Neural progenitor cell (in vitro differentiated cells): ENCODE results near the gene OPALIN. TPM values are rescaled to one million over a fixed set of nuclear protein-coding genes. Genes with fewer than 3 reads are reported as not detected.

ENCODE experiments used
- DNase-seq: peaks from one replicate; pipeline ENCODE4 v3.0.0-alpha.2; 2016; ENCODE audit warnings: low spot score
- H2AFZ ChIP-seq: fragments of 200-600 bp; sonication (generic); replicated peaks from 2 replicates; pipeline ENCODE4 v1.6.1; 2016; ENCODE audit warnings: antibody characterized with exemption
- H3F3A ChIP-seq: fragments of 200-600 bp; sonication (generic); 2 replicates; pipeline ENCODE4 v1.6.1; 2016; ENCODE audit warnings: antibody characterized with exemption, low read depth
- H3K27ac ChIP-seq: fragments of 200-600 bp; sonication (generic); 2 replicates; pipeline ENCODE4 v1.5.1; 2016; ENCODE audit warnings: mild to moderate bottlenecking
- H3K27me3 ChIP-seq: fragments of 200-600 bp; sonication (generic); 2 replicates; pipeline ENCODE4 v1.6.1; 2016; ENCODE audit warnings: mild to moderate bottlenecking, moderate library complexity
- H3K36me3 ChIP-seq: fragments of 200-600 bp; sonication (generic); 2 replicates; pipeline ENCODE4 v1.5.1; 2016
- H3K4me1 ChIP-seq: fragments of 200-600 bp; sonication (generic); 2 replicates; pipeline ENCODE4 v1.6.1; 2016; ENCODE audit warnings: mixed run types
- H3K4me2 ChIP-seq: fragments of 200-600 bp; sonication (generic); 2 replicates; pipeline ENCODE4 v1.6.1; 2016
- H3K4me3 ChIP-seq: fragments of 200-600 bp; sonication (generic); 2 replicates; pipeline ENCODE4 v1.5.1; 2016
- H3K79me2 ChIP-seq: fragments of 200-600 bp; sonication (generic); 2 replicates; pipeline ENCODE4 v1.6.1; 2016; ENCODE audit warnings: low read depth
- H3K9ac ChIP-seq: fragments of 200-600 bp; sonication (generic); 2 replicates; pipeline ENCODE4 v1.6.1; 2016
- H3K9me3 ChIP-seq: fragments of 200-600 bp; sonication (generic); 2 replicates; pipeline ENCODE4 v1.5.1; 2016; ENCODE audit warnings: low read depth
- H4K20me1 ChIP-seq: fragments of 200-600 bp; sonication (generic); 2 replicates; pipeline ENCODE4 v1.6.1; 2016; ENCODE audit warnings: low read depth
- H3K27ac Mint-ChIP-seq: 3 replicates; pipeline ENCODE4 v1.8.0; 2021; ENCODE audit warnings: mixed read lengths
- H3K27me3 Mint-ChIP-seq: 2 replicates; pipeline ENCODE4 v1.8.0; 2022; ENCODE audit warnings: low read depth, mild to moderate bottlenecking, inconsistent platforms, moderate library complexity, mixed read lengths; ENCODE audit not compliant: insufficient read depth
- H3K36me3 Mint-ChIP-seq: 3 replicates; pipeline ENCODE4 v1.8.0; 2021; ENCODE audit warnings: mixed read lengths
- H3K4me1 Mint-ChIP-seq: 3 replicates; pipeline ENCODE4 v1.8.0; 2021; ENCODE audit warnings: mixed read lengths
- H3K4me3 Mint-ChIP-seq: 3 replicates; pipeline ENCODE4 v1.8.0; 2021; ENCODE audit warnings: mild to moderate bottlenecking, moderate library complexity, mixed read lengths
- H3K9me3 Mint-ChIP-seq: 3 replicates; pipeline ENCODE4 v1.8.0; 2020; ENCODE audit warnings: mixed read lengths
- CTCF ChIP-seq: fragments of 200-600 bp; sonication (generic); IDR thresholded peaks from 2 replicates; pipeline ENCODE4 v1.5.1; 2017; ENCODE audit warnings: antibody characterized with exemption, mild to moderate bottlenecking
- EZH2 ChIP-seq: fragments of 200-600 bp; sonication (generic); IDR thresholded peaks from 2 replicates; pipeline ENCODE4 v1.6.1; 2017; ENCODE audit warnings: antibody characterized with exemption, mild to moderate bottlenecking, moderate library complexity
- EZH2phosphoT487 ChIP-seq: fragments of 200-600 bp; sonication (generic); IDR thresholded peaks from 2 replicates; pipeline ENCODE4 v1.6.1; 2017; ENCODE audit warnings: antibody characterized with exemption
- total RNA-seq: library from RNA; depleted of rRNA; stranded (reverse); fragments of >200 nt; gene quantifications from 2 replicates; pipeline ENCODE4 v1.2.3, GENCODE V29; 2015; ENCODE audit warnings: low replicate concordance

Gene OPALIN
- total RNA-seq, 1 donor from 2014 or later: not detected

DNA sequence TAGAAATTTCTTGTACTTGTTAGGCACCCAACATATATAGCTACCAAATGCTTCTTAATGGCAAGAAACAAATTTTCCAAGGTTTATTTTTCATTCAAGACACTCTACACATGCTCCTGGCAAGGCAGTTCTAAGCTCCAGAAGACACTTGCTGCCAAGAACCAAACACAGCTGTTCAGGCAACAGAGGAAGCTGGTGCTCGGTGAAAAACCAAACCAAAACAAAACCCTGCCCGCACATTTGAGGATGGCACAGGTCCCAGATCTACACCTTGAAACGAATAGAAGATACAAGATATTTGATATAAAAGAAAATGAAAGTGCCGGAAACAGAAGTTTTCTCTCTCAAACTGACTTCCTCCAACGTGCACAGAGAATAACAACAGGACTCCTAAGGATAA lies 59.4 kb downstream of the OPALIN start:
- Mint-ChIP-seq H3K27ac (no peak overlapping the region), H3K36me3 (no peaks in the 10 kb centered on the region), H3K9me3 (no peaks in the 10 kb centered on the region), H3K4me3 (no peak overlapping the region), H3K27me3 (peaks cover 3% of the 10 kb centered on the region), H3K4me1 (peaks cover 10% of the 10 kb centered on the region)
- TF ChIP-seq CTCF (no peak), EZH2phosphoT487 (no peak), EZH2 (no peak)
- Histone ChIP-seq H3K9ac (no peak overlapping the region), H3K36me3 (no peaks in the 10 kb centered on the region), H3K4me1 (peaks cover 24% of the 10 kb centered on the region), H2AFZ (no peak overlapping the region), H4K20me1 (no peaks in the 10 kb centered on the region), H3F3A (peaks cover 14% of the 10 kb centered on the region), H3K4me3 (no peak overlapping the region), H3K4me2 (no peak overlapping the region), H3K79me2 (no peaks in the 10 kb centered on the region), H3K27me3 (no peaks in the 10 kb centered on the region), H3K9me3 (no peaks in the 10 kb centered on the region), H3K27ac (no peak overlapping the region)
- DNase-seq: no peak

GRCh38 chr10:96298362-96298761 lies 60.4 kb downstream of the OPALIN start:
- no peaks in the 10 kb centered on the region for H4K20me1 ChIP-seq
- Mint-ChIP-seq H3K27ac (no peak overlapping the region), H3K36me3 (no peaks in the 10 kb centered on the region), H3K4me1 (peaks cover 10% of the 10 kb centered on the region), H3K4me3 (no peak overlapping the region), H3K9me3 (no peaks in the 10 kb centered on the region), H3K27me3 (peaks cover 3% of the 10 kb centered on the region)
- no peaks in the 10 kb centered on the region for H3K9me3 ChIP-seq
- H2AFZ ChIP-seq: peak overlapping the region; percentile 3
- H3K27me3 ChIP-seq: no peaks in the 10 kb centered on the region
- no peak for DNase-seq
- no peak for TF ChIP-seq CTCF
- no peak for TF ChIP-seq EZH2phosphoT487
- TF ChIP-seq EZH2: no peak
- H3K4me1 ChIP-seq: peaks cover 24% of the 10 kb centered on the region
- H3F3A ChIP-seq: peaks cover 14% of the 10 kb centered on the region
- H3K9ac ChIP-seq: no peak overlapping the region
- no peak overlapping the region for H3K4me2 ChIP-seq
- no peak overlapping the region for H3K27ac ChIP-seq
- no peaks in the 10 kb centered on the region for H3K79me2 ChIP-seq
- no peaks in the 10 kb centered on the region for H3K36me3 ChIP-seq
- no peak overlapping the region for H3K4me3 ChIP-seq

- Histone ChIP-seq H3K4me1 (peaks cover 23% of the 10 kb centered on the region), H3K79me2 (no peaks in the 10 kb centered on the region), H3K9me3 (no peaks in the 10 kb centered on the region), H3K27ac (no peak overlapping the region), H3K36me3 (no peaks in the 10 kb centered on the region), H3K9ac (no peak overlapping the region), H3F3A (peaks cover 14% of the 10 kb centered on the region), H3K27me3 (no peaks in the 10 kb centered on the region), H3K4me2 (no peak overlapping the region), H4K20me1 (no peaks in the 10 kb centered on the region), H3K4me3 (no peak overlapping the region), H2AFZ (no peak overlapping the region)
- Mint-ChIP-seq H3K4me3 (no peak overlapping the region), H3K27ac (no peak overlapping the region), H3K9me3 (no peaks in the 10 kb centered on the region), H3K4me1 (peaks cover 10% of the 10 kb centered on the region), H3K36me3 (no peaks in the 10 kb centered on the region), H3K27me3 (peaks cover 3% of the 10 kb centered on the region)
- no peak for DNase-seq
- TF ChIP-seq EZH2phosphoT487 (no peak), CTCF (no peak)
Measured at GRCh38 chr10:96297486-96297885, 61.3 kb downstream of the OPALIN start.

DNA sequence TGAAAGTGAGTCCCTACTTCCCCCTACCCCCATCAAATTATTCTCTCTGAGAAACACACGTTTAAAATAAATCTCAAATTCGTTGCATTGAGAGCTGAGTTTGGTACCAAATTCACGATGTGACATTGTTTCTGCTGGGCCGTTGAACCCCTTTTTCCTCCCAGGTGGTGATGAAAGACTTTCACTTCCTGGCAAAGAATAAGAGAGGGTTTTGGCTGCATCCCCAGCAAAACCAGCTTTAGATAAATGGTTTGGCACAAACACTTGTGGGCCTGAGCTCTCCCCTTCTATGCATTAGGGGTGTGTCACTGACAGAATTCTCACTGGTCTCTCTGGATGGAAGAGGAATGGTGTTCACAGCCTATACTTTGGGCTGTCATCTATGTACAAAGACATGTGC lies 63.3 kb downstream of the OPALIN start:
- no peak for TF ChIP-seq EZH2
- no peak for TF ChIP-seq CTCF
- TF ChIP-seq EZH2phosphoT487: no peak
- Histone ChIP-seq H3K4me2 (no peak overlapping the region), H4K20me1 (no peaks in the 10 kb centered on the region), H3K4me1 (peaks cover 3% of the 10 kb centered on the region), H3K79me2 (no peaks in the 10 kb centered on the region), H3F3A (no peaks in the 10 kb centered on the region), H3K9me3 (no peaks in the 10 kb centered on the region), H3K27ac (no peak overlapping the region), H2AFZ (no peak overlapping the region), H3K9ac (no peak overlapping the region), H3K27me3 (no peaks in the 10 kb centered on the region), H3K4me3 (no peak overlapping the region), H3K36me3 (no peaks in the 10 kb centered on the region)
- Mint-ChIP-seq H3K4me3 (no peak overlapping the region), H3K9me3 (no peaks in the 10 kb centered on the region), H3K27me3 (no peaks in the 10 kb centered on the region), H3K36me3 (no peaks in the 10 kb centered on the region), H3K4me1 (peaks cover 3% of the 10 kb centered on the region), H3K27ac (no peak overlapping the region)
- DNase-seq: no peak
